CD4-positive, CD25-positive, alpha-beta regulatory T cell (primary cell): ENCODE data around the gene RPS6KA4. TPM values are rescaled to one million over a fixed set of nuclear protein-coding genes. Genes with fewer than 3 reads are reported as not detected.

Source experiments
- ATAC-seq, 2 donors: fragments of 150-1000 bp; cut with Tn5 transposase; one replicate each; pipeline ENCODE4 v1.10.0; 2021; ENCODE audit warnings: low read depth in 2 of 2, moderate number of reproducible peaks in 2 of 2, moderate library complexity in 1 of 2
- DNase-seq, 3 donors: peaks; one replicate each; pipeline versions ENCODE4 v3.0.0 to v3.0.0-alpha.2; 2012 to 2022; ENCODE audit warnings: mixed read lengths in 1 of 3
- H3K27ac ChIP-seq: one replicate; pipeline ENCODE4 v1.7.0; 2013; ENCODE audit warnings: mild to moderate bottlenecking, low read length; ENCODE audit not compliant: insufficient read depth, poor library complexity, severe bottlenecking
- H3K27me3 ChIP-seq: one replicate; pipeline ENCODE4 v1.7.0; 2013; ENCODE audit warnings: low read length; ENCODE audit not compliant: control insufficient read depth, insufficient read depth
- H3K36me3 ChIP-seq: one replicate; pipeline ENCODE4 v1.7.0; 2013; ENCODE audit warnings: mild to moderate bottlenecking, low read length, moderate library complexity; ENCODE audit not compliant: control insufficient read depth, insufficient read depth
- H3K4me1 ChIP-seq: 2 replicates; pipeline ENCODE4 v1.7.0; 2013; ENCODE audit warnings: mild to moderate bottlenecking, low read length; ENCODE audit not compliant: insufficient read depth, control insufficient read depth, poor library complexity, severe bottlenecking
- H3K4me3 ChIP-seq: one replicate; pipeline ENCODE4 v1.7.0; 2013; ENCODE audit warnings: low read depth, mild to moderate bottlenecking, low read length, moderate library complexity
- H3K9me3 ChIP-seq, 2 experiments: 1 replicate in 1 of 2; 2 replicates in 1 of 2; pipeline ENCODE4 v1.7.0; 2013; ENCODE audit warnings: low read length in 2 of 2, mild to moderate bottlenecking in 1 of 2, moderate library complexity in 1 of 2; ENCODE audit not compliant: control insufficient read depth in 2 of 2
- H3K27ac Mint-ChIP-seq, 3 donors: one replicate each; pipeline ENCODE4 v1.8.0; 2020 to 2022; ENCODE audit warnings: mild to moderate bottlenecking in 3 of 3, mixed read lengths in 3 of 3, moderate library complexity in 2 of 3
- H3K27me3 Mint-ChIP-seq: one replicate; pipeline ENCODE4 v1.8.0; 2022; ENCODE audit warnings: mild to moderate bottlenecking, mixed read lengths
- H3K36me3 Mint-ChIP-seq: one replicate; pipeline ENCODE4 v1.8.0; 2020; ENCODE audit warnings: mixed read lengths
- H3K4me1 Mint-ChIP-seq, 4 donors: one replicate each; pipeline ENCODE4 v1.8.0; 2020 to 2022; ENCODE audit warnings: mixed read lengths in 4 of 4, mild to moderate bottlenecking in 1 of 4
- H3K4me3 Mint-ChIP-seq, 4 donors: one replicate each; pipeline ENCODE4 v1.8.0; 2020 to 2022; ENCODE audit warnings: mild to moderate bottlenecking in 4 of 4, mixed read lengths in 4 of 4, moderate library complexity in 3 of 4
- H3K9me3 Mint-ChIP-seq, 7 donors: one replicate each; pipeline ENCODE4 v1.8.0; 2020 to 2022; ENCODE audit warnings: mixed read lengths in 7 of 7, mild to moderate bottlenecking in 3 of 7, moderate library complexity in 2 of 7
- polyA plus RNA-seq, 4 donors: library from polyadenylated mRNA; unstranded; fragments of 300-500 nt; fragmentation: Illumina TruSeq; gene quantifications; one replicate each; pipeline ENCODE4 v1.2.3, GENCODE V29; 2021
- total RNA-seq: library from RNA; stranded (reverse); gene quantifications from one replicate; pipeline ENCODE4 v1.2.3, GENCODE V29; 2022

RPS6KA4 gene
- total and polyA plus RNA-seq, 5 donors from 2014 or later: 6.3 to 32.7 (median 12.4) TPM

GRCh38 chr11:64316672-64317324 lies 42.2 kb upstream of the RPS6KA4 start:
- Mint-ChIP-seq H3K4me1 (peaks cover 0 to 57% (median 32%) of the 10 kb centered on the region in 4 donors), H3K9me3 (peaks cover 0 to 2% (median 0%) of the 10 kb centered on the region in 7 donors)
- no peaks in the 10 kb centered on the region for H3K9me3 ChIP-seq

GRCh38 chr11:64317325-64317960 lies 41.5 kb upstream of the RPS6KA4 start, which contains the start of gene TRMT112:
Gene TRMT112 (minus strand): TSS chr11:64317559. CDS start chr11:64317526, 33 bp downstream.
- peaks cover 0 to 2% (median 0%) of the 10 kb centered on the region in 7 donors for H3K9me3 Mint-ChIP-seq

More at GRCh38 chr11:64316672-64317324, 42.2 kb upstream of the RPS6KA4 start:
- H3K27ac ChIP-seq: peak overlapping the region; percentile 98
- peaks cover 8% of the 10 kb centered on the region for H3K36me3 ChIP-seq
- ATAC-seq (no peak), DNase-seq (peak in 2 of 3 donors; percentile 28 to 67)
- peaks cover 31% of the 10 kb centered on the region for H3K4me1 ChIP-seq
- no peaks in the 10 kb centered on the region for H3K27me3 ChIP-seq
- peaks cover 28% of the 10 kb centered on the region for H3K36me3 Mint-ChIP-seq
- peak overlapping the region; percentile 93 to 97 (median 96) for H3K4me3 Mint-ChIP-seq
- H3K27me3 Mint-ChIP-seq: no peaks in the 10 kb centered on the region
- H3K4me3 ChIP-seq: peak overlapping the region; percentile 89
- peak overlapping the region; percentile 99 to 100 (median 100) for H3K27ac Mint-ChIP-seq

DNA sequence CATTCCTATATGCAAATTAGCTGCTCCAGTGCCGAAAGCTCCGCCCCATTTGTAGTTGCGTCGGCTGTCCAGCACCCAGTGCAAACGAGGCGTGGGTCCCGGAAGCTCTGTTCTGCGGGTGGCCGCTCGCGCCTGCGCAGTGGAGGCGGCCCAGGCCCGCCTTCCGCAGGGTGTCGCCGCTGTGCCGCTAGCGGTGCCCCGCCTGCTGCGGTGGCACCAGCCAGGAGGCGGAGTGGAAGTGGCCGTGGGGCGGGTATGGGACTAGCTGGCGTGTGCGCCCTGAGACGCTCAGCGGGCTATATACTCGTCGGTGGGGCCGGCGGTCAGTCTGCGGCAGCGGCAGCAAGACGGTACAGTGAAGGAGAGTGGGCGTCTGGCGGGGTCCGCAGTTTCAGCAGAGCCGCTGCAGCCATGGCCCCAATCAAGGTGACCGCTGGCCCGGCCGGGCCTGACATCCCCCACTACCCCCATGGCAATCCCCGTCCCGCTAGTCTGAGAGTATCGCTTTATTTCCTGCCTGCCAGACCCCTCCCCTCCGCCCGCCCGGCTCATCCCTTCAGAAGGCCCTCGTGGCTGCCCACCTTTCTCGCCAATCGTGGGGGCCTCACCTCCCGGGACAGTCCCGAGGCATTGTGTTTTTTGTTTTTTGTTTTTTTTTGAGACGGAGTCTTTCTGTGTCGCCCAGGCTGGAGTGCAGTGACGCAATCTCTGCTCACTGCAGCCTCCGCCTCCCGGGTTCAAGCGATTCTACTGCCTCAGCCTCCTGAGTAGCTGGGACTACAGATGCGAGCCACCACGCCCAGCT lies 40.8 kb upstream of the RPS6KA4 start, which contains the start of gene PRDX5:
TSS of gene PRDX5 (plus strand) at position 161 of the 805 bp plus-strand sequence. CDS start at position 256, 95 bp downstream.
- H3K4me1 Mint-ChIP-seq: peaks cover 0 to 47% (median 28%) of the 10 kb centered on the region in 4 donors
- ATAC-seq (peak; percentile 78 to 82), DNase-seq (peak; percentile 93 to 98 (median 97))
- peaks cover 21% of the 10 kb centered on the region for H3K36me3 Mint-ChIP-seq
- H3K27me3 ChIP-seq: no peaks in the 10 kb centered on the region
- H3K27ac ChIP-seq: peak within 1 kb of the TSS; percentile 98
- H3K36me3 ChIP-seq: peaks cover 8% of the 10 kb centered on the region
- H3K4me3 Mint-ChIP-seq: peak within 1 kb of the TSS; percentile 93 to 97 (median 96)
- H3K4me1 ChIP-seq: peaks cover 31% of the 10 kb centered on the region
- no peaks in the 10 kb centered on the region for H3K9me3 ChIP-seq
- no peaks in the 10 kb centered on the region for H3K27me3 Mint-ChIP-seq
- peak within 1 kb of the TSS; percentile 99 to 100 (median 100) for H3K27ac Mint-ChIP-seq
- H3K9me3 Mint-ChIP-seq: no peaks in the 10 kb centered on the region
- H3K4me3 ChIP-seq: peak within 1 kb of the TSS; percentile 89

More at GRCh38 chr11:64317325-64317960, 41.5 kb upstream of the RPS6KA4 start, which contains the start of gene TRMT112:
- Histone ChIP-seq H3K27me3 (no peaks in the 10 kb centered on the region), H3K4me1 (peaks cover 31% of the 10 kb centered on the region), H3K9me3 (no peaks in the 10 kb centered on the region), H3K27ac (peak within 1 kb of the TSS; percentile 98), H3K4me3 (peak within 1 kb of the TSS; percentile 89), H3K36me3 (peaks cover 8% of the 10 kb centered on the region)
- ATAC-seq (peak; percentile 81), DNase-seq (peak; percentile 98)
- Mint-ChIP-seq H3K36me3 (peaks cover 27% of the 10 kb centered on the region), H3K27me3 (no peaks in the 10 kb centered on the region), H3K4me3 (peak within 1 kb of the TSS; percentile 93 to 97 (median 96)), H3K27ac (peak within 1 kb of the TSS; percentile 99 to 100 (median 100)), H3K4me1 (peaks cover 0 to 54% (median 32%) of the 10 kb centered on the region in 4 donors)

GRCh38 chr11:64318766-64319761 lies 39.9 kb upstream of the RPS6KA4 start:
- peaks cover 8% of the 10 kb centered on the region for H3K36me3 ChIP-seq
- H3K4me1 Mint-ChIP-seq: peaks cover 0 to 44% (median 26%) of the 10 kb centered on the region in 4 donors
- no peaks in the 10 kb centered on the region for H3K9me3 Mint-ChIP-seq
- peak overlapping the region; percentile 98 for H3K27ac ChIP-seq
- H3K4me3 Mint-ChIP-seq: peak overlapping the region; percentile 93 to 97 (median 96)
- ATAC-seq (no peak), DNase-seq (no peak)
- peaks cover 31% of the 10 kb centered on the region for H3K4me1 ChIP-seq
- H3K4me3 ChIP-seq: peak overlapping the region; percentile 26
- H3K27me3 Mint-ChIP-seq: no peaks in the 10 kb centered on the region
- H3K27me3 ChIP-seq: no peaks in the 10 kb centered on the region
- no peaks in the 10 kb centered on the region for H3K9me3 ChIP-seq
- H3K36me3 Mint-ChIP-seq: peaks cover 18% of the 10 kb centered on the region
- H3K27ac Mint-ChIP-seq: peak overlapping the region; percentile 95 to 100 (median 99)

- H3K36me3 ChIP-seq: peaks cover 3% of the 10 kb centered on the region
- H3K27ac Mint-ChIP-seq: peak overlapping the region in 1 of 3 donors; percentile 5
These were observed 38.4 kb upstream of the RPS6KA4 start for GRCh38 chr11:64320556-64320955.

GRCh38 chr11:64321026-64321425 lies 37.9 kb upstream of the RPS6KA4 start:
- no peaks in the 10 kb centered on the region for H3K27me3 Mint-ChIP-seq

More at GRCh38 chr11:64320556-64320955, 38.4 kb upstream of the RPS6KA4 start:
- Histone ChIP-seq H3K27ac (no peak overlapping the region), H3K9me3 (no peaks in the 10 kb centered on the region), H3K4me3 (no peak overlapping the region), H3K4me1 (peaks cover 31% of the 10 kb centered on the region), H3K27me3 (no peaks in the 10 kb centered on the region)
- Mint-ChIP-seq H3K9me3 (no peaks in the 10 kb centered on the region), H3K4me1 (peaks cover 0 to 42% (median 26%) of the 10 kb centered on the region in 4 donors), H3K36me3 (peaks cover 18% of the 10 kb centered on the region), H3K4me3 (peak overlapping the region in 2 of 4 donors; percentile 84 to 95), H3K27me3 (no peaks in the 10 kb centered on the region)
- DNase-seq (no peak), ATAC-seq (no peak)

More at GRCh38 chr11:64321026-64321425, 37.9 kb upstream of the RPS6KA4 start:
- peaks cover 18% of the 10 kb centered on the region for H3K36me3 Mint-ChIP-seq
- Histone ChIP-seq H3K4me3 (no peak overlapping the region), H3K9me3 (no peaks in the 10 kb centered on the region), H3K27ac (no peak overlapping the region), H3K27me3 (no peaks in the 10 kb centered on the region), H3K4me1 (peaks cover 31% of the 10 kb centered on the region), H3K36me3 (peaks cover 3% of the 10 kb centered on the region)
- peaks cover 0 to 42% (median 26%) of the 10 kb centered on the region in 4 donors for H3K4me1 Mint-ChIP-seq
- no peaks in the 10 kb centered on the region for H3K9me3 Mint-ChIP-seq
- DNase-seq (no peak), ATAC-seq (no peak)
- peak overlapping the region in 2 of 3 donors; percentile 5 to 29 for H3K27ac Mint-ChIP-seq
- peak overlapping the region in 2 of 4 donors; percentile 16 to 95 for H3K4me3 Mint-ChIP-seq
